Dedifferentiated amniotic fluid mesenchymal stem cell (primary cell): Measurements from ENCODE around the gene DUSP12.
"Not testable (repeated sequence)": the region's sequence is repeated elsewhere in the genome, so short reads cannot be mapped to it uniquely, and the experiment has no call there.

Source experiments
- DNase-seq: peaks from one replicate; pipeline ENCODE4 v3.0.0-alpha.2; 2016; ENCODE audit errors: extremely low spot score

DUSP12 gene

DNA sequence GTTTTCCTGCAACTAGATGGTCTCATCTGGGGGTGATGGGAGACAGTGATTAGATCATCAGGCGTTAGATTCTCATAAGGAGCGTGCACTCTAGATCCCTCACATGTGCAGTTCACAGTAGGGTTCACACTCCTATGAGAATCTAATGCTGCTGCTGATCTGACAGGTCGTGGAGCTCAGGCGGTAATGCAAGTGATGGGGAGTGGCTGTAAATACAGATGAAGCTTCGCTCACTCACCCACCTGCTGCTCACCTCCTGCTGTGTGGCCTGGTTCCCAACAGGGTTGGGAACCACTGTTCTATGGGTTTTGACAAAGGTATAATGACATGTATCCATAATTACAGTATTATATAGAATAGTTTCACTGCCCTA is 20.1 kb downstream of the DUSP12 start:
- DNase-seq: not testable (repeated sequence)

DNA sequence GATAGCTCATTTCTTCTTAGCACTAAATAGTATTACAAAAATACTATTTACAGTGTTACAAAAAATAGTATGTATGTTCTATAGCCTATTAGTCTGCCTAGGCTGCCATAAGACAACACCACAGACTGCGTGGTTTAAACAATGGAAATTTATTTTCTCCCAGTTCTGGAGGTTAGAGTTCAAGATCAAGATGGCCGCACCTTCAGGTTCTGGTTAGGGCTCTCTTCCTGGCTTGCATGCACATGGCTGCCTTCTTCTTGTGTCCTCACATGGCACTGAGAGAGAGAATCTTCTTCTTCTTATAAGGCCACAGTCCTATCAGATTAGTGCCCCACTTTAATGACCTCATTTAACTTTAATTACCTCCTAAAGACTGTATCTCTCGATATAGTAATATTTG is 20.7 kb downstream of the DUSP12 start:
- DNase-seq: no peak

DNA sequence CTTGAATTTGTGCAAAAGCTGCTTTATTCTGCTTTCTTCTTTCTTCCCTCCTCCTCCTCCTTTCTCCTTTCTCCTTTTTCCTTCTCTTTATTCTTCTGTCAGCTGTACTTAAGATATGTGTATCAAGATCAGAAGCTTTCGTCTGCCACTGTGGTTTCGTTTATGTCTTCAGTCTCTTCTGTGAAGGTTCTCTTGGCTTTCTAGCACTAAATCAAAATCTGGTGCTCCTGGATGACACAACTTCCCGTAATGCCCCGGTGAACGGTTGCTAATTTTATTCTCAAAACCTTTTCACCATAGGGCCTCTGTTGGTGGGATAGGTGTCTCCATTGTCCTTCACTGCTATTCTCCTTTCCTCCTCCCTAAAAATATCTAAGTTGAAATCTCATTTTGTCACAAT is 21.6 kb downstream of the DUSP12 start:
- DNase-seq: no peak

DNA sequence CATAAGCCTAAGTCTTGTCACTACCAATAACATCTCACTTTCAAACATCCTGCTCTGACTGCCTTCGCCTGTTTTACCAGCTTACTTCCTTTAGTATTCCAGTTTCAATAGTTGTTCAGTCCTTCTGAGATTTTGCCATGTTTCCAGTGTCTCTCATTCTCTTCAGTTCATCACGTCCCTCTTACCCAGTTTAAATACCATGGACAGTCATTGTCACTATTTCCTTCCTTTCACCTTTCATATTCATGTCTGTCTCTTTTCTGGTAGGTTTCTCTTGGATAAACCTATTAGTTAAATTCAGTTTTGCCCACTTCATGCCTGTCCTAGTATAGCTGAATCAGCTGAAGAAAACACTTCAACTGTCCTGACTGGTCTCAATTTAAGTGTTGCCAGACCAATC is 22.4 kb downstream of the DUSP12 start:
- no peak for DNase-seq

DNA sequence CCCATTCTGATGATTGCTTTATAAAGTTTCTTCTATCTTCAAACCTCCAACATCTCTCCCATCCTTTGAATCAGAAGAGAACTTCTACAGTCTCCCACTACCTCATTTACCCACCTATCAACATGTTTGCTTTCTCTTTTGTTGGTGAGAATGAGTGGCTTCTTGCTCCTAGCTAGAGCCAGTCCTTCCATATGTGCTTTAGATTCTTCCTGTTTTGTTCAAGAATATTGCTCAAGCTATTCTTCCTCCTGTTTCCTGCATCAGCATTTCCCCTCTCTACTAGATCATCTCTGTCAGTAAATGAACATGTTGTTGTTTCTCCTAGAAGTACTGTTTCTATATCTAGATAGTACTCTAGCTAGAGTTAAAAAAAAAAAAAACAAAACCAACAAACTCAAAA is 22.8 kb downstream of the DUSP12 start:
- no peak for DNase-seq

DNA sequence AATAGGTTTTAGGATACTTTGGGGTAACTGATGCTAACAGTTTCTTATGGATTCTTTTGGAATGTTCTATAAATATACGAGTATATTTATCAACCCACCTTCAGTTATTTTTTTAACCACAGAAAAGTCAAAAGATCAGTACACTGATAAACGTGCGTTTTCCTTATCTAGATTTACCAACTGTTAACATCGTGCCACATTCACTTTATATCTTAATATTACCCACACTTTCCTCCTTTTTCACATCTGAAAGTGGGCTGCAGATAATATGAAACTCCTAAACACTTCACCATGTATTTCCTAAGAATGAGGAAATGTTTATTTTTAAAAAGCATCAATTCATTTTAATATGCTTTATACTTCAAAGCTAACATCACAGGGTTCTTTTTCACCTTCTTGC is 24.2 kb downstream of the DUSP12 start:
- DNase-seq: no peak

DNA sequence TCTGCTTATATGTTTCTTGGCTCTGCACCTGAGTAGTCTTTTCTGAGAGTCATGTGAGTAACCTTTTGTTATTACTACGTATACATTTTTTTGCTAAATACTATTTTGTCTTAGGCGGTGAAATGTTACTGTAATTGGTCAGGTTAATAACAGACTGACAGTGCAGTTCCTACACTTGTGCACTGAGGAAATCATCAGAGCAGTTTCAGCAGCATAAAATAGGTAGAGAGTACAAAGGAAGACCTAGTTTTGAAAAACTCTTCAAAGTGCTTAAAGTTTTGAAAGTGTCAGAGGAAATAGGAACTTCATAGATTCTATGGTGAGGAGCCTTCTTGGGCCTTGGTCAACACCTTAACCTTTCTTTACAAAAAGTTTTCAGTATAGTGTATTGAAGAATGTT is 27.7 kb downstream of the DUSP12 start:
- DNase-seq: no peak

DNA sequence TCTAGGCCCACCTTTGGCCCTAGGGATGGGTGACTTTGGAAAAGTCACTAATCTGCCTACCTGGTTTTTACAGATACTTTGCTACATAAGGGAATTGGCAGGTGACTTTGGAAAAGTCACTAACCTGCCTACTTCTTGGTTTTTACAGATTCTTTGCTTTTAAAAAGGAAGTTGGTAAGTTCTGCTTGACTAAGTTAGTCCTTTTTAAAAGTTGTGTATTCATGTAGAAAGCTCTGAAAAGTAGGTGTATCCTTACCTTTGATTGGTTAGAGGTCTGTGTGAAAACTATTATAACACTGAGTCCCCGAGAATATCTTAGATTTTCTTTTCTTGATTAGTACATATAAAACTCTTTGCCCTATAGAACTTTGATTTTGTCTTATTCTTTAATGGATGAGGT is 28.9 kb downstream of the DUSP12 start:
- no peak for DNase-seq

DNA sequence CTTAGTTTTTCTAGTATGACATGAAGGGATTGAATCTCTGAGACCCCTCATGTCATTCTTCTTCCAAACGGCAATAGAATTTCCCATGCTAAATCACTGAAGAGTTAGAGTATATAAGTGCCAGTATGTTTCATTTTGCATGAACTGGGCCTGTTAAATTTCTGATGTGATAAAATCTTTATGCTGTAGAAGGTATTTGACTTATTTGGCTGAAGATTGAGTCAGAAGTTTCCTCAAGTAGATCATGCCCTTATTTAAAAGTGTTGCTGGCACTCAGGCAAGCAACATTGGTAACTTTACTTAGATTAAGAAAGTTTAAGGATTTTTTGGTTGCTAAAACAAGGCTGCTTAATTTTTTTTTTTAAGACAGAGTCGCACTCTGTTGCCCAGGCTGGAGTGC is 29.8 kb downstream of the DUSP12 start:
- DNase-seq: no peak

DNA sequence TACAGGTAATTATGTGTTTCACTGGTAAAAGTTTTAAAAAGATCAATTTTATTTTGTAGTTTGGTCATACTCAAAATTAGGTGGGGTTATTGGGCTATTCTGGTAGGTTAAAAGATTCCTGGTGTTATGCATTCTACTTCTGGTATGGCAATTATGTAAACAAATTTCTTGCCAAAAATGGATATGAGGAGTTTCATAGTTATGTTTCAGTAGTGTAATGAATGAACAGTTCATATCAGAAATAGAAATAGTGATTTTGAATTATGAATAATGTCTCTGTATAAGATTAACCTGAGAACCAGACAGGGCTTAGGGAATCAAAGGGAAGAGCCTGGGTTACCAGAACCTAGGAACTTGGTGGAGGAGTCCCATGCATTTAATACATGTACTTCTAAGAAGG is 32.4 kb downstream of the DUSP12 start:
- DNase-seq: peak; percentile 36

DNA sequence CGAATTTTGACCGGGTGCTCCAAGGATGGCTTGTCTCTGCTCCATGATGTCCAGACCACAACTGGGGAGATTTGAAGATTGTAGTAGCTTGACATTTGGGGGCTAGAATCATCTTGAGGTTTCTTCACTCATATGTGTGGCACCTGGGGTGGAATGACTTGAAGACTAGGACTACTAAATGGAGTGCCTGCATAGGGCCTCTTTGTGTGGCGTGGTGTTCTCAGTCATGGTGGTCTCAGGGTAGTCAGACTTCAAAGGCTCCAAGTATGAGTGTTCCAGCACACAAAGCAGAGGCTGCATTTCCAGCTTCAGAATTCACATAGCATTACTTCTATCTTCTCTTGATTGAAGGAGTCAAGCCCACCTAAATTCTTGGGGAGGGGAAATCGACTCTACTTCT is 33.3 kb downstream of the DUSP12 start:
- DNase-seq: no peak

DNA sequence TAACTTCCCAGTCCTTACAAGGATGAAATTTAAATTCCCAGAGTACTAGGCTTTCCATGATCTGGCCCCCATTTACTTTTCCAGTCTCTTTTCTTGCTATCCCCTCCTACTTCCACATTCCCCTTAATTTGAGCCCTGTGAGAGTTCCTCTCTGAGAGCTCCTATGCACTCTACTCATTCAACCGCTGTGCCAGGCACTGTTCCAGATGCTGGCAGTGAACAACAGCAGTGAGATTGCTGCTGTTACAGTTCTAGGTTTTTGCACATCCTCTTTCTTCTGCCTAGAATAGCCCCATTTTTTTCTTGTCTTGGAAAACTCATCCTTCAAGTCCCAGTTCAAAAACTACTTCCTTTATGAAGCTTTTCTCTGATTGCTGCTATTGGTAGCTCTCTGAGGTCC is 35.4 kb downstream of the DUSP12 start:
- no peak for DNase-seq

DNA sequence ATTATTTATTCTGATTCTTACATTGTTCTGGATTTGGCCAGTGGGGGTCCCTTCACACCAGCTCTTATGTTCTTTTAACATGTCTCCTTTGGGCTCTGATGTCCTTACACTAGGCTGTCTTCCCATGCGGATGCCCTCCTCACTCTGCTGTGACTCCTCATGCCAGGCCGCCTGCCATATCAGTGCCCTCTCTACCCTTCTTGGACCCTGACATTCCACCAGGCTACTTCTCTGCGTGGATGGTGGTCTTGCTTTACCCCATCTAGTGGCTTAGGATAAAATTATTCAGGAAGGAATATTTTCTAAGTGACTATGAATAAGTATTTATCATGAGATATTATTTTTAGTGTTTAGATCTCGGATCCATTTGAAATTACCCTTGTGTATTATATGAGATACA is 37.8 kb downstream of the DUSP12 start:
- DNase-seq: no peak

DNA sequence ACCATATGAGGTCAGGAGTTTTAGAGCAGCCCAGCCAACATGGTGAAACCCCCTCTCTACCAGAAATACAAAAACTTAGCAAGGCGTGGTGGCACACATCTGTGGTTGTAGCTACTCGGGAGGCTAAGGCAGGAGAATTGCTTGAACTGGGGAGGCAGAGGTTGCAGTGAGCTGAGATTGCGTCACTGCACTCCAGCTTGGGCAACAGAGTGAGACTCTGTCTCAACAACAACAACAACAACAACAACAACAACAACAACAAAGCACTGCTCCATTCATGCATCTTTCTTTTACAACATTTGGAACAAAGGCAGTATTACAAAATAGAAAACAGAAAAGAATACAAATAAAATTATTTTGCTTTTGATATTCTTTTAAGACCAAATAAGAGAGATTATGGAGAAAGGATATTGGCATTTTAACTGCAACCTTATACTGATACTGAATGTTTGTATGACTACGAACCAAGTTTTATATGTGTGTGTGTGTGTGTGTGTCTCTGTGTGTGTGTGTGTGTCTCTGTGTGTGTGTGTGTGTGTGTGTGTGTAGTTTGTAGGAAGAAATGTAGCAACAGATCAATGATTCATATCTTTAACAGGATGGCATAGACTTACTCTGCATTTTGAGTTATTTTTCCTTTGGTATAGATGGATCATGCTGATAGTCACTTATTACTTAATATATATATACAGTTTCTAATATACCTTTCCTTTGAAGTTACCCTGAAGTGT is 41.2 kb downstream of the DUSP12 start:
- no peak for DNase-seq

DNA sequence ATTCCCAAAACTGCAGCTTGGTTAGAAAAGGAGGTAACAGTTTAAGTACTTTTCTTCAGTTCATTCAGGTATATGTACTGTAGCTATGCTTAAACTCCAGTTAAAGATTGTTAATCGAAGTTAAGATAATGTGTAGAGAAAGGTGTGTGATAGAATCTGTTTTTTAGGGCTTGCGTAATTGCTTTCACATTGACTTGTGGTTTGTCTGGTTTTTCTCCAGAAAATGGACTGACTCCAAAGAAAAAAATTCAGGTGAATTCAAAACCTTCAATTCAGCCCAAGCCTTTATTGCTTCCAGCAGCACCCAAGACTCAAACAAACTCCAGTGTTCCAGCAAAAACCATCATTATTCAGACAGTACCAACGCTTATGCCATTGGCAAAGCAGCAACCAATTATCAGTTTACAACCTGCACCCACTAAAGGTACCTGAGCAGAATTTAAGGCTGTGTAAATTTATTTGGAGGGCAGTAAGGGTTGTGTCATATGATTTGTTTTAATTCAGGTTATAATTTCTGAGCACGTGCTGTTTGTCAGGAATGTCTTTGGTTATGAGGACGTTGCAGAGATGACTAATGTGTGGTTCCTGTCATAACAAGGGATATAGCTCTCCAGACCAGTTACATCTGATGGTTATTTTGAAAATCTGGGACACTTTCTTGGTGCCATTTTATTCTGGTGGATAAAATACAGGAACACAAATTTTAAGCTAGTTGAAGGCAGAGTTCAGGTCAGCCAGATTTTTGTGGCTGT is 42.5 kb downstream of the DUSP12 start:
- DNase-seq: no peak

DNA sequence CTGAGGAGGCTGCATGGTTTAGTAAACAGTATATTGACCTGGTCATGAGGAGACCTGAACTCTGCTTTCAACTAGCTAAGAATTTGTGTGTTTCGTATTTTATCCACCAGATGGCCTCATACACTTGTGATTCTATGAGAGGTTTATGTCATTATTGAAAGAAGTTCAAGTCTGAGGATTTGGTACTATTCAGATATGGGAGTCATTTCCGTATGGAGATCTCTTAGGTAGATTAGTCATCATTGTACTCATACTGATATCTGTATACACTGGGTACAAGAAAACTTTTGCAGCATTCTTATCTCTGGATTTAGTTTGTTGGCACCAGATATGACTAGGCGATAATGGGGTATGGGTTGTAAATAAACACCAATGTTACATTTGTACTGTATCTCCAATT is 43.2 kb downstream of the DUSP12 start:
- DNase-seq: peak; percentile 90

DNA sequence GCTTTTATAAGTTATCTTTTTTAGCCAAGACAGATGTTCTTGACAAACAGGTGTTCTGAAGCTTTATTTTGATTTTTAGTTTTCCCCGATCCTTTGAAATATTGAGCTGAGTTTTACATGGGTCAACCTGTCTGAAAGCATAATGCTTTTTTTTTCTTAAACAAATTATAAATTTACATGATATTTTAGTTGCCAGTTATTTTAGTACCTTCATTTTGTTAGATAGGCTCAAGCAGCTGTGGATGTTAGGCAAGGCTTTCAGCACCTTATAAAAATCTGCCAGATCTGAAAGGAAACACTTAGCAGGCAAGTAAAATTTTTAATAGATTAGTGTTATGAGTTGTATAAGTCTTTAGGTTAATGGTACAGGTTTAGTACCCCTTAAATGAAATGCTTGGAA is 50.2 kb downstream of the DUSP12 start:
- DNase-seq: no peak

DNA sequence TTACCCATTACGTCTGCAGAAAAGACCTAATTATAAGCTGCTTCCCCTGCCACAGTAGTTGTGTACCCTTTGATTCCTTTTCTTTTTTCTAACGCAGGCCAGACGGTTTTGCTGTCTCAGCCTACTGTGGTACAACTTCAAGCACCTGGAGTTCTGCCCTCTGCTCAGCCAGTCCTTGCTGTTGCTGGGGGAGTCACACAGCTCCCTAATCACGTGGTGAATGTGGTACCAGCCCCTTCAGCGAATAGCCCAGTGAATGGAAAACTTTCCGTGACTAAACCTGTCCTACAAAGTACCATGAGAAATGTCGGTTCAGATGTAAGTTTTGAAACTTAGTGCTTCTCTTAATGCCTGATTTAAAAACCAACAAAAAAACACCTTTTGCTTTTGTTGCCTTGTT is 52.4 kb downstream of the DUSP12 start:
- no peak for DNase-seq

DNA sequence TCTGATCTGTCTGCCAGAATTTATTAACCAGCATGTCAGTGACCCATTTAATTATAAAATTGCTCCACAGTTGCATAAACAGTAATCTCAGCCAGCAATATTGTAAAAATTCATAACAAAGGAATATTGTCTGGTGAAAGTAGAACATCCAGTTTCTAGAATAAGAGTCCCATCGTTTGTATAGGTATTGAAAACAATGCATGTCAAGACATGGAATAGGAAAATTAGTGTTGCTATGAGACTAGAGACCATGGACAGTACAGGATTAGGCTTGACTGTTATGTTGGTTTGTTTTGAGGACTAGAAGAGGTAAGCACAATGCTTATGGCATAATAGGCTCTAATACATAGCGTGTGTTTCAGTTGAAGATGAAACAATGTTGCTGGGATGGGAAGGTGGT is 53.6 kb downstream of the DUSP12 start:
- DNase-seq: no peak

DNA sequence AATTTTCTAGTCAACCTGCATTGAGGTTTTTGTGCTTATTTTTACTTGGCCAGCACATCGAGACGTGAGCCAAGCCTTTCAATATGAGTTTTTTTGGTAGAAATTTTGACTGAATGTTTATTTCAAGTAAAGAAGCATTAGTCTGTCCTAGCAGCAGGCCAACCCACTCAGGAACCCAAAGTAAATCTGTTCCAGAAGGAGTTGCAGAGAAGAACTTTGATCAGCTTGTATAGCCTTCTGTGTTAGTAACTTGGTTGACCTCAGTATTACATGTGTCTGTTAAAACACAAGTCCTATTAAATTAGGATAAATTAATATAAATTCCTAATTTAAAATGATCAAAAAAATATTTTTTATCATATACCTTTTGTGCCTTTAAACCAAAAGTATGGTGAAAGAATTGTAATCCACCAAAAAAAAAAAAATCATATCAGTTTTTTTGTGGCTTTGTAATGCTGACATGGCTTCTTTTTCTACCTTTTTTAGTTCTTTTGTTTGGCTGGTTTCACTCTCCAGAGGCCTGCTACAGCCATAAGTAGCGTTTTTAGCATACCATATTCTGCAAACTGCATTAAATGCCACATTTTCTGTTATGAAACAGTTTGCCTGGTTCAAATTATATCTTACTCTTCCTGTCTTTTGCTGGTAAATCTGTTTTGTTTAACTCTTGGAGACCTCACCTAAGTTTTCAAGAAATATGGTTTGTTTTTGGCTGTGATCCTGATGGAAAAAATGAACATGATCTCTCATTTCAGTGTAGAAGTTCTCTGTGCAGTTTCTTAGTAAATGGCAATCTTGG is 56.0 kb downstream of the DUSP12 start:
- DNase-seq: peak; percentile 44
